ENCODE measurements around the gene TNFSF15.

TNFSF15 gene

DNA sequence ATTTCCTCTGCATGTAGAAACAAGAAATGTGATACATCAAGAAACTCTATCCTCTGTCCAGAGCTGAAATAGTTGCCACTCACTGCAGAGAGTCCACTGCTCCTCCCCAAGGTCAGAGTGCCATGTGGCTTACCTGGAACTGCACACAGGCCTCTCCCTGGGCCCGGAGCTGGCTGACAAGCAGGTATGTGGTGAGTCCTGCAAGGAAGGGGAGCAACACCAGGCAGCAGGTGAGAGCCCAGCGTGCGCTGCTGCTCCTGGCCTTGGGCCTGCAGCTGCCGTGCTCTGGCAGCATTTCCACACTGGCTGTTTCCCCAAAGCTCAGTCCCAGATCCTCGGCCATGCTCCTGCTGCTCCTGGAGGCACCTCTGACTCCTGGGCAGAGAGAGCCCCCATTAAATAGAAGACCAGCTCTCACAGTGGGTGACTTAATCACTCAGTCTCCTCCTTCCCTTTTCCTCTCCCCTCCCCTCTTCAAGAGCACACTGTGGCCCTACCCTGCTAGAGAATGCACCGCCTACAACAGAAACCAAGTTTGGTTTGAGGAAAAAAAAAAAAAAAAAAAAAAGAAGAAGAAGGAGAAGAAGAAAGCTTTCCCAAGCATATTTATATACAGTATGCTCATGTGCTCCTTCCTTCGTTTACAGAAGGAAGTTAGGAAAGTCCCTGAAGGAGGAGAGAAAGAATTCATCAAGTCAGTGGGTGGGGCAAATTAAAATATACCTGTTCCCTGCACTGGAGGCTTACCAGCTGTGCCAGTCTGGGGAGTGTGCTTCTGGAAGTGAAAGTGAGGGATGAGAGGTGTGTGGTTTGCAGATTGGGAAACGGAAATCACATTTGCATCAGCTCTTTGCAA, at the start of gene TNFSF15:
TSS of gene TNFSF15 (minus strand) at position 370 of the 856 bp plus-strand sequence. CDS start at position 343, 27 bp downstream.
- peak; percentile 15 for DNase-seq (ENCODE audit: low spot score)

DNA sequence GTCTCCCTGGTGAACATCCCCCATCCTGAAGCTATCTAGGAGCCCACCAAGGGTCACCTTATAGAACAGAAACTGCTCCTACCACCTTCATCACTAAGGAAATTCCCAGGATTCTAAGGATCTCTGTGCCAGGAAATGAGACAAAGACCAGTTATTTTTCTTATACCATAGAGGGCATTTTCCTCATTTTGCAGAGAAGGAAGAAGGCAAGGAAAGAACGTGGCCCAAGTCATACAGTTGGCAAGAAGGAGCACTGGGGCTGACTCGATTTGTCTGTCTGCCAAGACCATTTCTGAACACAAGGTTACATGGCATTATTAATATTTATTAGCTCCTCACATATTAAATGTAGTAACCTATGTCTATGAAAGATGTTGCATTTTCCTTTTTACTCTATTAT, 49.6 kb upstream of the TNFSF15 start:
- no peak for DNase-seq (ENCODE audit: low spot score)

DNA sequence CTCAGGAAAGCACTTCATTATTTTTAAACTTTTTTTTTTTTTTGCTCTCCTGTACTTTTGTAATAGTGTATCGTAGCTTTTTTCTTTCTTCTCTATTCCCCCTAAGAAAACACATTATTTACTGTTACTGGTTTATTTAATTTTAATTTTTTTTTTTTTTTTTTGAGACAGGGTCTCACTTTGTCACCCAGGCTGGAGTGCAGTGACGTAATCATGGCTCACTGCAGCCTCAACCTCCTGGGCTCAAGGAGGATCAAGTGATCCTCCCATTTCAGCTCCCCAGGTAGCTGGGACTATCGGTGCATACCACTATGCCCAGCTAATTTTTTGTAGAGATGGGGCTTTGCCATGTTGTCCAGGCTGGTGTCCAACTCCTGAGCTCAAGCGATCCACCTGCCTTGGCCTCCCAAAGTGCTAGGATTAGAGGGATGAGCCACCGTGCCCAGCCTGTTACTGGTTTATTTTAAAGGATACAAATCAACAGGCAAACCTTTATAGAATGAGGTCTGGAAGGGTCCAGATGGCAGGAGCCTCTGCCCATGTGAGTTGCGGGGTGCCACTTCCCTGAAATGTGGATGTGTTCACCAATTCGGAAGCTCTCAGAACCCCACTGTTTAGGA, 49.0 kb upstream of the TNFSF15 start:
- DNase-seq (ENCODE audit: low spot score): no peak

DNA sequence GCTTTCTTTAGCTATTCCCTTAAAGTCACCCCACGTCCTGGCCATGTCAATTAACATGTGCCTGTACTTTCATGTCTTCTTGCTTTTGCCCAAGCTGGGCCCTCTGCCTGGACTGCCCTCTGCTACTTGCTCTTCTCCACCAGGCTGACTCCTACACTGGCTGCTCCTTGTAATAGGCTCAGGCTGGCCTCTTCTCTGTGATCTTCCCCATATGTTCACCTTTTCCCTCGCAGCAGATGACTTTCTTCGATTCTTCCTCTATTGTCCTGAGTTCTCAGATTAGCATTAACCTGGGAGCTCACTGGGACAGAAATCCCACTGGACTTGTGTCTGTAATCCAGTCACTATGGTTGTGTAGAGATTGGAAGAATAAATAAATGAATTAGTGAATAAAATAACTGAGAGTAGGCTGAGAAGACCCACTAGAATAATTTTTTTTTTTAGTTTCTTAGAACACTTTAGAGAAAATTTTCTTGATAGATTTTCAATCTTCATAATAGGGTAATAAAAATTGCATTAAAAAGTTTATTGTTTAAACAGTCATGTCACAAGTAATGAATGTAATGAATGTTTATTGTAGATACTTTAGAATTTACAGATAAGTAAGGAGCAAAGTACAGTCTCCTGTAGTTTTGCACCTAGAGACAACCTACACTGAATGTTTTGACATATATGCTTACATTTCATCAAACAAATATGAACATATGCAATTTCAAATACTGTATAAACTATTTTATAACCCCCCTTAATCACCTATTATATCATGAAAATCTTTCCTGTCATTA, 47.4 kb upstream of the TNFSF15 start:
- no peak for DNase-seq (ENCODE audit: low spot score)

DNA sequence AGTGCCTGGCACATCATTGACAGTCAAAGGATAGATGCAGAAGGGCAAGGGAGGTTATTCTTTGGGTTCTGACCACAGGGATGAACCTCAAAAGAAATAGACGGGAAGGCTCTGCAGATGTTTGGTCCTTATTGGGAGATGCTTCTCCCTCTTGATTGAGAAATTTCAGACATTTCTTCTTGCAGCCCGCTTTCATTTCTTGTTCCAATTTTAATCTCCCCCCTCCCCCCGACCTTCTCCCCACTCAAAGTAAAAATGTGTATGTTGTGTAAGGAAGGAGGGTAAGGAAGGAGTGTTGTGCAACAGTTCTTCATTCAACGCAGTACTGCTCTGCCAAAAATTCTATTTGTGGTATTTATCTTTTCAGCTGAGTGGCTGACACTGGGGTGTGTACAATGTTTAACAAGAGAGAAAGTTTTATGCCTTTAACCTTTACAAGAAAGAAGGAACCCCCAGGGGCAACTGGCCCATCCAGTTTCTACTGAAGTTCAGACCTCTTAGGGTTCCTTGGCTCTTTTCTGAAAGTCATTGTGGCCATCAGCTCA, 46.3 kb upstream of the TNFSF15 start:
- no peak for DNase-seq (ENCODE audit: low spot score)

DNA sequence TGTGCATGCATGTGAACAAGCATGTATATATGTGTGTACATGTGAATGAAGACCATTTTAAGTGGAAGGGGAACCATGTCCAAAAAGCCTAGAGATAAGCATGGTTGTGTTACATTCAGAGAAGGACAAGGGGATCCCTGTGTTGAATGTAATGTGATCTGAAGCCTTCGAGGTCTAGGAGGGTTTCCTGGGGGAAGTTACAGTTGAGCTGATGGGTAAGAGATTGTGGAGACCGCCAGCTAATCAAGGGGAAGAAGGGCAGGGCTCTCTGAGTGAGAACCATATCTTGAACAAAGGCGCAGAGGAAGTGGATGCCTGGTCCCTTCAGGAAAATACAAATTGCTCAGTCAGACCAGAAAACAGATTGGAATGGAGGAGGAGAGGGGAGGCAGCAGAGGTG, 45.5 kb upstream of the TNFSF15 start:
- DNase-seq (ENCODE audit: low spot score): no peak

DNA sequence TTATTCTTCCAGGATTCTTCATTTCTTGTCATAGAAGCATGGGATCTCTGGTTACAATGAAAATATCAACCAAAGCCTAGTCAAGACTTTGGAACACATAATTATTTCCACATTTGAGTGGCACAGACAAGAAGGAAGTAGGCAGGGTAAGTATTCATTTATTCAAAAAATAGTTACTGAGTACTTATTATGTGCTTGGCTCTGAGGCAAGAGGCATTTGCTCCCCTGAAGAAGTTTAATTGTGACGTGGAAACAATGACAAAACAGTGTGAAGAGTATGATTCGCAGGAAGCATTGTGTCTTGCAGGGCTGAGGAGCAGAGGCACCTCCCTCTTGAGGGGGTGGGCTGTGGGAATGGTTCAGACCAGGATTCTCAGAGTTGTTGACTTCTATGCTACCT, 45.0 kb upstream of the TNFSF15 start:
- DNase-seq (ENCODE audit: low spot score): no peak

DNA sequence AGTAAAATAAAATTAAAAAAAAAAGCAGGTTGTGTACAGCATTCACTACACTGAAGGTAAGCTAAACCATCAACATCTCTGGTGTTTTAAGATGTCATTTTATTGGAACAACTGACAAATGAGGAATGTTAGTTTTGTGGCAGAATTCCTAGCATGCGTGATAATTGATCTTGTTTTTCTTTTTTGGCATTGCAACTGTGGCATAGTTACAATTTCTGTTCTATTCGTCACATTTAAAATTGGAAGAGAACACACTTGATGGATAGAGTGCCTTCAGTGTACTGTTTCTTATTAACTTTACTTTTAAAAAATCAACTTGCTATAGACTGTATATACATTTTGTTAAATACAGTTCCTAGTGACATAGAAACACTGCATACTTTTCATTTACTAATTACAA, 43.6 kb upstream of the TNFSF15 start:
- DNase-seq (ENCODE audit: low spot score): no peak

DNA sequence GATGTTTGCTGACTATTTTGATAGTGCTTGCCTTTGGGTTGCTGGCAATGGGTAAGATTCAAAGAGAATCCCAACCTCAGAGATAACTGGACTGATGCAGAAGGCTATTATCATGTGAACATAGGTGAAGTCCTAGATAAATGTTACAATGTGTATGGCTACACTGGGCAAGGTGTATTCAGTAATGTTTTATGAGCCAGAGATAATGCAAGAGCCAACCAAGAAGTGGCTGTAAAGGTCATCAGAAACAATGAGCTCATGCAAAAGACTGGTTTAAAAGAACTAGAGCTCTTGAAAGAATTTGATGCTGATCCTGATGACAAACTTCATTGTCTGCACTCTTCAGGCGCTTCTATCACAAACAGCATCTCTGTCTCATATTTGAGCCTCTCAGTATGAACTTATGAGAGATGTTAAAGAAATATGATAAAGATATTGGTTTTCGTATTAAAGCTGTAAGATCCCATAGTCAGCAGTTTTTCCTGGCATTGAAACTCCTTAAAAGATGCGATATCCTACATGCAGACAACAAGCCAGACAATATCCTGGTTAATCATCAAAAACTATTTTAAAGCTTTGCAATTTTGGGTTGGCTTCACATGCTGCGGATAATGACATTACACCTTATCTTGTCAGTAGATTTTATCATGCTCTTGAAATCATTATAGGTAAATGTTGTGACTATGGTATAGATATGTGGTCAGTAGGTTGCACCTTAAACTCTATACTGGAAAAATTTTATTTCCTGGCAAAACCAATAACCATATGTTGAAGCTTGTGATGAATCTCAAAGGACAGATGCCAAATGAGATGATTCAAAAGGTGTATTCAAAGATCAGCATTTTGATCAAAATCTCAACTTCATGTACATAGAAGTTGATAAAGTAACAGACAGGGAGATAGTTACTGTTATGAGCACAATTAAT, 41.9 kb upstream of the TNFSF15 start:
- no peak for DNase-seq (ENCODE audit: low spot score)

DNA sequence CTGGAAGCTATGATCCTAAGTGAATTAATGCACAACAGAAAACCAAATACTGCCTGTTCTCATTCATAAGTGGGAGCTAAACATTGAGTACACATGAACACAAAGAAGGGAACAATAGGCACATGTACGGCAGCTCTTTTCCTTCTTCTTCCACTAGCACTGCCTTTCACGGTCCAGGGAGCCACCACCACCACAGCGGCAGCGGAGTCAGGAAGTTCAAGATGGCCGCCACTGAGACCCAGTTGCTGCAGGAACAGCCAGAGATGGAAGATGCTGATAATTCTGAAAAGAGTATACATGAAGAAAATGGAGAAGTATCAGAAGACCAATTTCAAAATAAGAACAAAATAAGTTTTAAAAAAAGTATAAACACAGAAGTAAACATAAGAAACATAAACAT, 39.5 kb upstream of the TNFSF15 start:
- no peak for DNase-seq (ENCODE audit: low spot score)

DNA sequence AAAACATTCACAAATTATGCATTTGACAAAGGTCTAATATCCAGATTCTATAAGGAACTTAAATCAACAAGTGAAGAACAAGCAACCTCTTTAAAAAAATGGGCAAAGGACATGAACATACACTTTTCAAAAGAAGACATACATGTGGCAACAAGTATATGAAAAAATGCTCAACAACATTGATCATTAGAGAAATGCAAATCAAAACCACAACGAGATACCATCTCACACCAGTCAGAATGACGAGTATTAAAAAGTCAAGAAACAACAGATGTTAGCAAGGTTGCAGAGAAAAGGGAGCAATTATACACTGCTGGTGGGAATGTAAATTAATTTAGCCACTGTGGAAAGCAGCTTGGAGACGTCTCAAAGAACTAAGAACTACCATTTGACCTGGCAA, 38.9 kb upstream of the TNFSF15 start:
- no peak for DNase-seq (ENCODE audit: low spot score)

DNA sequence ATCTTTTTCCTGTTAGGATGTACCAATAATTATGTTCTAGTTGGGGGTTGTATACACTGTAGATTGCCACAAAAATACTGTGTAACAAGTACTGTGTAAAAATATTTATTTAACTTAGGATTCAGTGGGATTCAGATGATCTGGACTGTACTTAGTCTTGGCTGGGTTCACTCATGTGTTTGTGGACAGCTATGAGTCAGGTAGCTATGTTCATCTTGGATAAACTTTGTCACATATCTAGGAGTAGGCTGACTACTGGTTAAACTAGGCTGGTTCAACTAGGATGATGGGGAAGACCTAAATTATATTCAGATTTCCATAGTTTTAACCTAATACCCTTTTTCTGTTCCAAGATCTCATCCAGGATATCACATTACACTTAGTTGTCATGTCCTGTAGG, 32.1 kb upstream of the TNFSF15 start:
- DNase-seq (ENCODE audit: low spot score): no peak

DNA sequence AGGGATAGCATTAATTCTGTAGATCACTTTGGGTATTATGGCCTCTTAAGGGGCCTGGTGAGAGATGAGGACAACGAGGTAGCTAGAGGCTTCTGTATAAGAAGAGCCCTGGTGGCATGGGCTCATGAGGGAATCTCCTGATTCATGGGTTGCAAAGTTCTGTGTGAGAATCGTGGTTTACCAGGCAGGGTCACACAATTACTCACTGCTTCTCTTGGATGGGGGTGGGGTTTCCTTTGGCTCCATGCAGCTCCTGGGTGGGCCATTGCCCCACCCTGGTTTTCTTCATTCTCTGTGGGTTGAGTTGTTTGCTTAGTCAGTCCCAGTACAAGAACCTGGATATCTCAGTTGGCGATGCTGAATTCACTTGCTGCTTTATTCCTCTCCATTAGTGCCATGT, 30.9 kb upstream of the TNFSF15 start:
- DNase-seq (ENCODE audit: low spot score): no peak

DNA sequence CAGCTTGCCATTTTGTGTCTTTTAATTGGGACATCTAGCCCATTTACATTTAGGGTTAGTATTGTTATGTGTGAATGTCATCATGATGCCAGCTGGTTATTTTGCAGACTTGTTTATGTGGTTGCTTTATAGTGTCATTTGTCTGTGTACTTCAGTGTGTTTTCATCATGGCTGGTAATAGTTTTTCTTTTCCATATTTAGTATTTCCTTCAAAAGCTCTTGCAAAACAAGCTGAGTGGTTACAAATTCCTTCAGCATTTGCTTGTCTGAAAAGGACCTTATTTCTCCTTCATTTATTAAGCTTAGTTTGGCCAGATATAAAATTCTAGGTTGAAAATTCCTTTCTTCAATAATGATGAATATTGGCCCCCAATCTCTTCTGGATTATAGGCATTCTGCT, 28.5 kb upstream of the TNFSF15 start:
- DNase-seq (ENCODE audit: low spot score): no peak

DNA sequence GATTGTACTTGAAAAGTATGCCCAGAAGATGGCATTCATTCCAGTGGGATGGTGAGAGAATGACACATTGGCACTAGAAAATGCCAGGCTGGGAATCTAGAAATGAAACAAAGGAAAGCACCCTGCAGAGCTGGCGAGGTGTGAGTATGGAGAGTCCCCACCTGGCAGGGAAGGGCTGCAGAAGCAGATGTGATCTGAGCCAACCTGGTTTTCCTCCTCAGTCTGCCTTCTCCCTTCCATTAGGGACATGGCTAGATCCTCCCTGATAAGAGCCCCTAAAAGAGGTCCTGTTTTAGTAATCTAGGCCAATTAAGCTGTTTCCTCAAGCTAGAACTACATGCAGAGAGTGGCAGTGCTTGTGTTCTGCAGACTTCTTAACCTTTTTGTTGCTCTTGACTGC, 24.7 kb upstream of the TNFSF15 start:
- DNase-seq (ENCODE audit: low spot score): no peak

DNA sequence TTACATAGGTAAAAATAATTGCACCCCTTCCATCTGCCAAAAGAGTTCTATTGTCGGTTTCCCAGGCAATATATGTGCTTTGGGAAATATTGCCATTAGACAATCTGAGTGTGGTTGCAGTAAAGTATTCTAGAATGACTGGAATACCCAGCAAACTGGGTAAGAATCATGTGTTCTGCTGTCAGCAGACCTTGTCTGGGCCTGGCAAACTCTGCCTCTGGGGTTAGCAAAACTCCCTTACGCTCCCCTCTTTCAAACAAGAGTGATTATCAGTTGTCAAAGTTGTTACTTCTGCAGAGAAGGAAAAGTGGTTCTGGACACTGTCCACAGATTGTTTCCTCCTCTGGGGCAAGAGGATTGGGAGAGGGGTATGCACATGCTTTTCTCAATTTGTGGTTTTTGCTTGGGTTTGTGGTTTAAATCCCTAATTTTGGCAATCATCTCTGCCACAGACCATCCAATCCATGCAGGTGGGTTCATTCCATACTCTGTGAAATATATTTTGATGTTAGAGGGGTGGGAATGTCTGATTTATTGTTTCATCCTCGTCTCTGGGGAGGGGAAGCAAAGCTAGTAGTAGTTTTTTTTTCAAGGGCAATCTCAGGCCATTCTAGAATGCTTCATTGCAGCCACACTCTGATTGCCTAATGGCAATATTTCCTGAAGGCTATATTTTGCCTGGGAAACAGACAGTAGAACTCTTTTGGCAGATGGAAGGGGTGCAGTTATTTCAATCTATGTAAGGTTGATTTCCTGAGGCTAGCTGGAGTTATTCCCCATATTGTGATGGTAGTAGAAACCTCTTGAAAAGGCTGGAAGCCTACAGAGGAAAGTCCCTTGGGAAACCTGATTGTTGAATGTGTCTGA, 24.0 kb upstream of the TNFSF15 start:
- DNase-seq (ENCODE audit: low spot score): no peak

DNA sequence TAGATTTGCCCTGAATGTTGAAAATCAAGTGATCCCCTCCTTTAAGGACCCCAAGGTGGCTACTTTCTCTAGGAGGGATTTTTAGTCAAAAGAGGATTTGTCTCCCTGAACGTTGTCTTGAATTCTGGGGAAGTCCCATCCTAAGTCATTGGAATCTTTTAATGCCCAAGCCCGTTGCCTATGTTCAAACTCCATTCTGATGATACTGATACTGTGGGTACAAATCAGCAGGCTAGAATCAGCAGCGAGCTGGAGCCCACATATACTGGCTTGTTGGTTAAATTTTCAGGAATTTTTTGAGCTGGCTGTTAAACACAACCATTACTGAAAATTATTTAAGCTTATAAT, 22.4 kb upstream of the TNFSF15 start:
- DNase-seq (ENCODE audit: low spot score): no peak

DNA sequence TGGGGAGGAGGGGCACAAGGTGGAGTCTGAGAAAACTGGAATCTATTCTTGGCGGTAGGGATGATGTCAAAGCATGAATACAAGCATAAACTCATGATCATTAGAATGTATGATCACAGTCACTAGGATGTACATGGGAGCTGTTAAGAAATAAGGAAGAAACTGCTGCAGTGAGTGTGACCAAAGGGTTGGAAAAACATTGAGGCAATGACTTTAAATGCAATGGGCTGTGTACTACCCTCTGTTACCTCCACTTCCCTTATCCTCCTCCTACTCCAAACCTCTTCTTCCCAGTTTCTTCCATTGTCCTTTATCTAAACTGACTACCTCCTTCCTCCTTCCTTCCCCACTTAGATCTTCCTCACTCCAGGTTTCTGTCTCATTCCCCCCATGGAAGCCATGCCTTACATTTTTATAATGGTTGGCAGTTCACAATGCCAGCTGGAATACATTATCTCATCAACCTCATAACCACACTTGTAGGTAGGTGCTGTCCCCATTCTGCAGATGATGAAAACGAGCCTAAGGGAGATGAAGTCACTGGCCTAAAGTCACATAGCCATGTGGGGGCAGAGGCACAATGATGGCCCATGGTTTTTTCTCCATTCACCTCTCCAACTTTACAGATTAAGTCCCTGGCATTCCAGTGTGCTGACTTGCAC, 21.9 kb upstream of the TNFSF15 start:
- no peak for DNase-seq (ENCODE audit: low spot score)

DNA sequence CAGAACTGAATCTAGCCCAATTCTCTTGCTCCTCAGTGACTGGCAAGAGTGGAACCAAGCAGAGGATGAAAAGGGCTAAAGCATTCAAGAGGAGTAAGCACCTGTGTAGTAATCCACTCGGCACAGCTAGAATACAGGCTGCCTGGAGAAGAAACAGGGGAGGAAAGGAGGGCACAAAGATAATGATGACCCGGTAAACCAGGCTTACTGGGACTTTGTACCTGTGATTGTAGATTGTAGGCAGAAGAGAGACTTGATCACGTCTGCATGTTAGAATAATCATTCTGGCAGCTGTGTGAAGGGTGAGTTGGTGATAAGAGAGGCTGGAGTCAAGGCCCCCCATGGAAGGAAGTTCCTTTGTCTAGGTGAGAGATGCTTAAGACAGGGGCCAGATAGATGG, 20.6 kb upstream of the TNFSF15 start:
- DNase-seq (ENCODE audit: low spot score): no peak

DNA sequence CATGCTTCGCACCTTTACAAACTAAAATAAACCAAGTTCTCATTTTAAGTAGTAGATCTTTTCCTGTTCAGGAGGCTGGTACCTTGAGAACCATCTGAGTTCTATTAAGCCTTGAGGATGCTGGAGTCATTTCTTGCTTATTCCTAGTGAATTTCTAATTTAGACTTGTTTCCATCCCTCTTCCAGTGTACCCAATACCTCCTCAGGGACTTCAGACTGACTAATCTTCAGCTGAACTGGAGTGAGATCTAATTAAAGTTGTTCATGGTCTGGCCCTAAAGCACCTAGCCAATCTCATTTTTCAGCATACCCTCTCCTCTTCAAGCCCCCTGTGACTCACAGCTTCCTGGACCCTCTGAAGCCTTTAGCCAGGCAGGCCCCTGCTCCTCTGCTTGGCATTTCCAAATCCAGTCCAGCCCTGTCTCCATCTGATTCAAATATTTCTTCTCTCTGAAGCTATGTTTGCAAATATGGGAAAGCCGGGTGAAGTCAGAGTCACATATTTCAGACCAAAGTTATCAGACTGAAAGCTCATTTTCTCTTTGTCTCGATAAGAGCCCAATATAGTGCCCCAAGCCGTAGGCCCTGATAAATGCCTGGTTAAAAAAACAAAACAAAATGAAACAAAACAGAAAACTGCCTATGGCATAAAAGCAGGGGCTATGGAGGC, 19.4 kb upstream of the TNFSF15 start:
- DNase-seq (ENCODE audit: low spot score): no peak
